ENCODE measurements around the gene PPARD.
A peak's percentile ranks its signal among the peaks of the same experiment; 100 is the strongest.

Gene PPARD

GRCh38 chr6:35426074-35426473, 83.7 kb downstream of the PPARD start:
- Histone ChIP-seq H3K4ac (ENCODE audit: low read depth in 1 of 2, low read length in 2 of 2) (peak overlapping the region in 1 of 2 experiments; percentile 8), H3K4me2 (ENCODE audit: low read length, poor library complexity, severe bottlenecking) (no peak overlapping the region), H2BK120ac (ENCODE audit: low read depth, low read length) (no peak overlapping the region), H3K4me1 (ENCODE audit: control insufficient read depth, insufficient read depth, low read depth, low read length) (peaks cover 38% of the 10 kb centered on the region), H2BK12ac (ENCODE audit: low read length in 2 of 2) (peak overlapping the region; percentile 28 to 37), H4K91ac (ENCODE audit: low read length) (peak overlapping the region; percentile 75), H3K79me1 (replicated peaks; ENCODE audit: low read length, poor library complexity, severe bottlenecking) (no peaks in the 10 kb centered on the region), H3K27ac (ENCODE audit: low read length, poor library complexity, severe bottlenecking) (no peak overlapping the region), H2BK15ac (ENCODE audit: low read depth, poor library complexity, severe bottlenecking) (no peak overlapping the region), H3K9ac (ENCODE audit: low read length) (no peak overlapping the region), H2AFZ (ENCODE audit: low read depth, low read length) (no peak overlapping the region), H3K9me3 (ENCODE audit: control insufficient read depth, low read length) (peaks cover 15% of the 10 kb centered on the region), H2AK5ac (ENCODE audit: low read length, severe bottlenecking) (peak overlapping the region; percentile 12), H3K18ac (ENCODE audit: low read depth in 1 of 2, low read length in 2 of 2) (peak overlapping the region in 1 of 2 experiments; percentile 79), H2BK5ac (ENCODE audit: low read depth, low read length, poor library complexity, severe bottlenecking) (no peak overlapping the region), H4K8ac (ENCODE audit: low read length) (no peak overlapping the region), H3K27me3 (ENCODE audit: control insufficient read depth in 1 of 2, insufficient read depth in 1 of 2, low read length in 2 of 2) (no peaks in the 10 kb centered on the region), H3K23ac (ENCODE audit: low read length in 2 of 2) (no peak overlapping the region), H3K36me3 (ENCODE audit: control insufficient read depth in 1 of 2, insufficient read depth in 2 of 2, low read depth in 1 of 2, low read length in 2 of 2) (peaks cover 39 to 53% of the 10 kb centered on the region in 2 experiments), H3K4me3 (ENCODE audit: insufficient read depth in 1 of 2, low read depth in 1 of 2, low read length in 2 of 2) (no peak overlapping the region), H3K14ac (ENCODE audit: low read length in 2 of 2) (peak overlapping the region in 1 of 2 experiments; percentile 50)
- 96% methylated on average over 8 of the region's 8 CpGs for WGBS
- DNase-seq: no peak

GRCh38 chr6:35427435-35427834, 85.1 kb downstream of the PPARD start:
- H4K8ac ChIP-seq (ENCODE audit: low read length): peak overlapping the region; percentile 27
- peak overlapping the region in 1 of 2 experiments; percentile 1 for H3K18ac ChIP-seq (ENCODE audit: low read depth in 1 of 2, low read length in 2 of 2)
- no peak overlapping the region for H2AFZ ChIP-seq (ENCODE audit: low read depth, low read length)
- no peak overlapping the region for H3K9ac ChIP-seq (ENCODE audit: low read length)
- 92% methylated on average over 5 of the region's 5 CpGs for WGBS
- peaks cover 15% of the 10 kb centered on the region for H3K9me3 ChIP-seq (ENCODE audit: control insufficient read depth, low read length)
- no peak overlapping the region for H3K4me2 ChIP-seq (ENCODE audit: low read length, poor library complexity, severe bottlenecking)
- no peak overlapping the region for H3K14ac ChIP-seq (ENCODE audit: low read length in 2 of 2)
- no peak overlapping the region for H3K27ac ChIP-seq (ENCODE audit: low read length, poor library complexity, severe bottlenecking)
- no peaks in the 10 kb centered on the region for H3K27me3 ChIP-seq (ENCODE audit: control insufficient read depth in 1 of 2, insufficient read depth in 1 of 2, low read length in 2 of 2)
- H4K91ac ChIP-seq (ENCODE audit: low read length): peak overlapping the region; percentile 15
- peaks cover 30 to 44% of the 10 kb centered on the region in 2 experiments for H3K36me3 ChIP-seq (ENCODE audit: control insufficient read depth in 1 of 2, insufficient read depth in 2 of 2, low read depth in 1 of 2, low read length in 2 of 2)
- H2BK5ac ChIP-seq (ENCODE audit: low read depth, low read length, poor library complexity, severe bottlenecking): no peak overlapping the region
- H2AK5ac ChIP-seq (ENCODE audit: low read length, severe bottlenecking): no peak overlapping the region
- no peak overlapping the region for H2BK120ac ChIP-seq (ENCODE audit: low read depth, low read length)
- no peak overlapping the region for H3K23ac ChIP-seq (ENCODE audit: low read length in 2 of 2)
- H3K4me1 ChIP-seq (ENCODE audit: control insufficient read depth, insufficient read depth, low read depth, low read length): peaks cover 38% of the 10 kb centered on the region
- DNase-seq: no peak
- H2BK15ac ChIP-seq (ENCODE audit: low read depth, poor library complexity, severe bottlenecking): no peak overlapping the region
- H3K4ac ChIP-seq (ENCODE audit: low read depth in 1 of 2, low read length in 2 of 2): peak overlapping the region in 1 of 2 experiments; percentile 46
- H3K79me1 ChIP-seq (replicated peaks; ENCODE audit: low read length, poor library complexity, severe bottlenecking): no peaks in the 10 kb centered on the region
- H3K4me3 ChIP-seq (ENCODE audit: insufficient read depth in 1 of 2, low read depth in 1 of 2, low read length in 2 of 2): no peak overlapping the region
- peak overlapping the region in 1 of 2 experiments; percentile 3 for H2BK12ac ChIP-seq (ENCODE audit: low read length in 2 of 2)

- no peak overlapping the region for H2BK5ac ChIP-seq (ENCODE audit: low read depth, low read length, poor library complexity, severe bottlenecking)
These were observed 85.5 kb downstream of the PPARD start for GRCh38 chr6:35427851-35428321.

GRCh38 chr6:35428421-35429149, 86.2 kb downstream of the PPARD start:
- no peak overlapping the region for H3K4ac ChIP-seq (ENCODE audit: low read depth in 1 of 2, low read length in 2 of 2)
- no peak overlapping the region for H2BK120ac ChIP-seq (ENCODE audit: low read depth, low read length)
- peak overlapping the region in 1 of 2 experiments; percentile 24 for H3K4me3 ChIP-seq (ENCODE audit: insufficient read depth in 1 of 2, low read depth in 1 of 2, low read length in 2 of 2)
- H3K27ac ChIP-seq (ENCODE audit: low read length, poor library complexity, severe bottlenecking): peak overlapping the region; percentile 21
- H2BK15ac ChIP-seq (ENCODE audit: low read depth, poor library complexity, severe bottlenecking): no peak overlapping the region
- peak; percentile 44 for DNase-seq
- H3K23ac ChIP-seq (ENCODE audit: low read length in 2 of 2): no peak overlapping the region
- no peak overlapping the region for H3K9ac ChIP-seq (ENCODE audit: low read length)
- no peak overlapping the region for H4K91ac ChIP-seq (ENCODE audit: low read length)
- peak overlapping the region in 1 of 2 experiments; percentile 37 for H3K14ac ChIP-seq (ENCODE audit: low read length in 2 of 2)
- 77% methylated on average over 10 of the region's 10 CpGs for WGBS
- H3K4me1 ChIP-seq (ENCODE audit: control insufficient read depth, insufficient read depth, low read depth, low read length): peaks cover 38% of the 10 kb centered on the region
- H2AFZ ChIP-seq (ENCODE audit: low read depth, low read length): no peak overlapping the region
- H2BK5ac ChIP-seq (ENCODE audit: low read depth, low read length, poor library complexity, severe bottlenecking): no peak overlapping the region
- no peak overlapping the region for H2AK5ac ChIP-seq (ENCODE audit: low read length, severe bottlenecking)
- H4K8ac ChIP-seq (ENCODE audit: low read length): no peak overlapping the region
- H3K4me2 ChIP-seq (ENCODE audit: low read length, poor library complexity, severe bottlenecking): no peak overlapping the region
- no peak overlapping the region for H2BK12ac ChIP-seq (ENCODE audit: low read length in 2 of 2)
- no peaks in the 10 kb centered on the region for H3K79me1 ChIP-seq (replicated peaks; ENCODE audit: low read length, poor library complexity, severe bottlenecking)
- peak overlapping the region; percentile 16 to 84 for H3K18ac ChIP-seq (ENCODE audit: low read depth in 1 of 2, low read length in 2 of 2)
- no peaks in the 10 kb centered on the region for H3K27me3 ChIP-seq (ENCODE audit: control insufficient read depth in 1 of 2, insufficient read depth in 1 of 2, low read length in 2 of 2)
- H3K9me3 ChIP-seq (ENCODE audit: control insufficient read depth, low read length): peaks cover 15% of the 10 kb centered on the region
- peaks cover 28 to 41% of the 10 kb centered on the region in 2 experiments for H3K36me3 ChIP-seq (ENCODE audit: control insufficient read depth in 1 of 2, insufficient read depth in 2 of 2, low read depth in 1 of 2, low read length in 2 of 2)

More at GRCh38 chr6:35427851-35428321, 85.5 kb downstream of the PPARD start:
- Histone ChIP-seq H3K14ac (ENCODE audit: low read length in 2 of 2) (peak overlapping the region in 1 of 2 experiments; percentile 37), H3K9me3 (ENCODE audit: control insufficient read depth, low read length) (peaks cover 15% of the 10 kb centered on the region), H3K4me1 (ENCODE audit: control insufficient read depth, insufficient read depth, low read depth, low read length) (peaks cover 38% of the 10 kb centered on the region), H2BK15ac (ENCODE audit: low read depth, poor library complexity, severe bottlenecking) (peak overlapping the region; percentile 60), H3K18ac (ENCODE audit: low read depth in 1 of 2, low read length in 2 of 2) (peak overlapping the region; percentile 1 to 31), H3K36me3 (ENCODE audit: control insufficient read depth in 1 of 2, insufficient read depth in 2 of 2, low read depth in 1 of 2, low read length in 2 of 2) (peaks cover 29 to 42% of the 10 kb centered on the region in 2 experiments), H3K27ac (ENCODE audit: low read length, poor library complexity, severe bottlenecking) (peak overlapping the region; percentile 21), H3K4me3 (ENCODE audit: insufficient read depth in 1 of 2, low read depth in 1 of 2, low read length in 2 of 2) (no peak overlapping the region), H4K91ac (ENCODE audit: low read length) (no peak overlapping the region), H3K4ac (ENCODE audit: low read depth in 1 of 2, low read length in 2 of 2) (peak overlapping the region in 1 of 2 experiments; percentile 46), H2AFZ (ENCODE audit: low read depth, low read length) (no peak overlapping the region), H3K9ac (ENCODE audit: low read length) (no peak overlapping the region), H3K4me2 (ENCODE audit: low read length, poor library complexity, severe bottlenecking) (no peak overlapping the region), H2BK12ac (ENCODE audit: low read length in 2 of 2) (no peak overlapping the region), H2AK5ac (ENCODE audit: low read length, severe bottlenecking) (no peak overlapping the region), H2BK120ac (ENCODE audit: low read depth, low read length) (no peak overlapping the region), H3K23ac (ENCODE audit: low read length in 2 of 2) (no peak overlapping the region), H3K79me1 (replicated peaks; ENCODE audit: low read length, poor library complexity, severe bottlenecking) (no peaks in the 10 kb centered on the region), H3K27me3 (ENCODE audit: control insufficient read depth in 1 of 2, insufficient read depth in 1 of 2, low read length in 2 of 2) (no peaks in the 10 kb centered on the region), H4K8ac (ENCODE audit: low read length) (peak overlapping the region; percentile 35)
- peak; percentile 41 for DNase-seq
- 48% methylated on average over 5 of the region's 9 CpGs for WGBS
